Ovary (tissue), 9 donors: ENCODE measurements around the gene FAM81B. TPM values are rescaled to one million over a fixed set of nuclear protein-coding genes. Genes with fewer than 3 reads are reported as not detected.

Source experiments
- DNase-seq, 5 donors: peaks; one replicate each; pipeline ENCODE4 v3.0.0-alpha.2; 2019 to 2020
- H3K27ac ChIP-seq, 2 donors: fragments of 200-600 bp; one replicate each; pipeline versions ENCODE4 v1.5.1 to v1.8.0; 2019 to 2022
- H3K27me3 ChIP-seq: fragments of 200-600 bp; one replicate; pipeline ENCODE4 v1.8.0; 2022
- H3K36me3 ChIP-seq: fragments of 200-600 bp; sonication (generic); one replicate; pipeline ENCODE4 v1.5.1; 2019
- H3K4me1 ChIP-seq: one replicate; pipeline ENCODE4 v1.8.1; 2013; ENCODE audit warnings: mild to moderate bottlenecking, moderate library complexity; ENCODE audit not compliant: insufficient read depth
- H3K4me3 ChIP-seq: fragments of 200-600 bp; sonication (generic); one replicate; pipeline ENCODE4 v1.5.1; 2017
- H3K9me3 ChIP-seq, 2 donors: fragments of 200-600 bp in 1 of 2; sonication (generic) in 1 of 2; one replicate each; pipeline versions ENCODE4 v1.5.1 to v1.8.1; 2013 to 2019; ENCODE audit warnings: mild to moderate bottlenecking in 1 of 2, moderate library complexity in 1 of 2
- CTCF ChIP-seq, 3 donors: fragments of 450-650 bp in 2 of 3; fragments of 200-600 bp in 1 of 3; IDR thresholded peaks; one replicate each; pipeline versions ENCODE4 v1.5.1 to v1.8.0; 2016 to 2022; ENCODE audit warnings: antibody characterized with exemption in 3 of 3, mild to moderate bottlenecking in 1 of 3
- EP300 ChIP-seq: sonication (generic); formaldehyde crosslinking; IDR thresholded peaks from one replicate; pipeline ENCODE4 v1.6.1; 2017; ENCODE audit warnings: antibody characterized with exemption
- POLR2A ChIP-seq: fragments of 450-650 bp; IDR thresholded peaks from one replicate; pipeline ENCODE4 v1.6.1; 2017; ENCODE audit warnings: antibody characterized with exemption, mild to moderate bottlenecking, moderate library complexity
- WGBS, 3 donors: extraction: QIAGEN DNeasy Blood & Tissue Kit in 1 of 3; methylation state at CpG; one replicate each; pipeline versions ENCODE4 v1.1.5 to v1.1.7; 2013 to 2017; 5-methylcytosine and 5-hydroxymethylcytosine counted together
- intact Hi-C, 4 donors: fragments of 100-400 bp; cut with DNase I; formaldehyde crosslinking; loops; one replicate each; pipeline versions ENCODE4 v1.11.0 to v1.15.1; 2022 to 2023
- polyA plus RNA-seq, 2 donors: library from polyadenylated mRNA; stranded (reverse); fragments of 200-250 nt in 1 of 2; fragments of 350-450 nt in 1 of 2; fragmentation: Illumina TruSeq in 1 of 2; extraction: RNeasy Lipid Tissue Mini Kit (QIAGEN cat#74804) in 1 of 2; gene quantifications; one replicate each; pipeline ENCODE4 v1.2.3, GENCODE V29; 2013 to 2014
- total RNA-seq, 7 donors: library from RNA; depleted of rRNA in 2 of 7; stranded (reverse); fragments of >200 nt in 2 of 7; fragmentation: NEBNext Ultra II Directional in 3 of 7; extraction: Animal tissue kit (Norgen Biotek cat#: 25700) in 3 of 7; gene quantifications; one replicate each; pipeline versions ENCODE4 v1.1.0 to v1.2.4, GENCODE V29; 2016 to 2023
- donor health status: DM: no; HTN: no; CAD: no; lungs with moderate emphysema.
- donor health status: DM: no; HTN: no; CAD: no.
- donor health status: Bipolar disorder and iron deficiency.
- donor health status: DM: yes; HTN: yes; CAD: no.
- donor health status: DM: no; HTN: no; CAD: no.
- donor health status: DM: yes; HTN: yes; CAD: no.

The FAM81B gene
- total and polyA plus RNA-seq, 9 donors, result 0.36 to 20.8 (median 2.3) TPM; not detected in 3

GRCh38 chr5:95422838-95423237 lies 31.7 kb downstream of the FAM81B start:
- no peak overlapping the region for H3K27ac ChIP-seq
- H3K27me3 ChIP-seq, result no peaks in the 10 kb centered on the region
- TF ChIP-seq POLR2A, result no peak
- TF ChIP-seq EP300, result no peak
- no peak for TF ChIP-seq CTCF (IDR thresholded peaks at IDR 0.05)
- WGBS, 3 donors, result 67 to 77% (median 72%) methylated on average over 3 of the region's 3 CpGs
- no peak for DNase-seq
- no peak overlapping the region for H3K4me3 ChIP-seq
- H3K36me3 ChIP-seq, result no peaks in the 10 kb centered on the region
- intact Hi-C loops, result no loop called here
- no peaks in the 10 kb centered on the region for H3K9me3 ChIP-seq
- no peaks in the 10 kb centered on the region for H3K4me1 ChIP-seq

- no peak for DNase-seq
- TF ChIP-seq EP300 (no peak), POLR2A (no peak), CTCF (IDR thresholded peaks at IDR 0.05) (no peak)
- H3K9me3 ChIP-seq, result no peaks in the 10 kb centered on the region
- no peak overlapping the region for H3K27ac ChIP-seq
- H3K36me3 ChIP-seq, result no peaks in the 10 kb centered on the region
- 81 to 89% (median 85%) methylated on average over 4 of the region's 4 CpGs for WGBS, 3 donors
- no peak overlapping the region for H3K4me3 ChIP-seq
- no peaks in the 10 kb centered on the region for H3K27me3 ChIP-seq
- intact Hi-C loops, result loop anchor here in 1 of 4 donors (2.0 kb wide), 1 partner anchor 21 kb away; no protein-coding TSS in a partner anchor
- H3K4me1 ChIP-seq, result no peaks in the 10 kb centered on the region
These were observed 32.9 kb downstream of the FAM81B start for GRCh38 chr5:95424016-95424415.

DNA sequence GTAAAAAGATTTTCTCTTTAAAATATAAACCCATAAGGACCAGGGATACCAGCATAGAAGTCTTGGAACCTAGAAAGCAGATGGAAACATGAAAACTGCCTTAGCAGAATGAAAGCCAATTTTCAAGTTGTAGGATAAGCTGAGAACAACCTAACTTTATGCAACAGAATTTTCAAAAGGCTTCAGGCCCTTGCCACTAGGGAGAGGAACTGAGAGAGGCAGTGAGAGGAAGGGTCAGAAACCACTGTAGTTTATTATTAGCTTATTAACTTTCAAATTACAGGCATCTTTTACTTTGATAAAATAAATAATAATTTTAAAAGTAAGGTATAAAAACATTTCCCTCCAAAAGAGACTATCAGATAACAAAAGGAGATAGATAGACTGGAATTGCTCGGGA lies 33.4 kb downstream of the FAM81B start:
- TF ChIP-seq EP300 (no peak), CTCF (IDR thresholded peaks at IDR 0.05) (no peak), POLR2A (no peak)
- no peaks in the 10 kb centered on the region for H3K4me1 ChIP-seq
- H3K9me3 ChIP-seq, result no peaks in the 10 kb centered on the region
- no peak for DNase-seq
- WGBS, 3 donors, result 58 to 73% (median 71%) methylated on average over 1 of the region's 1 CpG
- no peaks in the 10 kb centered on the region for H3K36me3 ChIP-seq
- H3K27ac ChIP-seq, result no peak overlapping the region
- H3K27me3 ChIP-seq, result no peaks in the 10 kb centered on the region
- H3K4me3 ChIP-seq, result no peak overlapping the region
- intact Hi-C loops, result loop anchor here in 1 of 4 donors (2.0 kb wide), 1 partner anchor 22 kb away; no protein-coding TSS in a partner anchor

DNA sequence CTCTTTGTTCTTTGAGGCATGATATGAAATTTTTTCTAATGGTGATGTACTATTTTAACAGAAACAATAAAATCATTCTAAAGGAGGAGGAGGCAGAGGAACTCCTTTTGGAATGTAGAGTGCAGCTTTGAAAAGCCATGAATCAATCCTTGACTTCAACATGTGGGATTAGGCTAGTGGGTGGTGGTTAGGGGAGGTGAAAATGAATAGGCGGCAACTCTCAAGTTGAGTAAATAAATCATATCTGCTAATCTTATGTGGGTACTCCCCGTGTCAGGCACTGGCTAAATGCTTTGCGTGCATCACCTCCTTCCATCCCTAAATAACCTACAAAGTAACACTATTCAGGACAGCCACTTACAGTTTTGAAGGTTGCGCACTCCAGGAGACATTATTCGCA lies 35.1 kb downstream of the FAM81B start:
- intact Hi-C loops, result no loop called here
- Histone ChIP-seq H3K4me3 (no peak overlapping the region), H3K36me3 (no peaks in the 10 kb centered on the region), H3K9me3 (no peaks in the 10 kb centered on the region), H3K27ac (no peak overlapping the region), H3K27me3 (no peaks in the 10 kb centered on the region), H3K4me1 (no peaks in the 10 kb centered on the region)
- TF ChIP-seq EP300 (no peak), POLR2A (no peak), CTCF (IDR thresholded peaks at IDR 0.05) (no peak)
- no peak for DNase-seq
- 37 to 54% (median 40%) methylated on average over 5 of the region's 5 CpGs for WGBS, 3 donors
